ENCODE measurements around the gene POTEB3. TPM values are rescaled to one million over a fixed set of nuclear protein-coding genes. Genes with fewer than 3 reads are reported as not detected.
"Not testable (repeated sequence)": the region's sequence is repeated elsewhere in the genome, so short reads cannot be mapped to it uniquely, and the experiment has no call there.

Gene POTEB3
- polyA plus RNA-seq (ENCODE audit: low read depth in 6 of 6): not detected

DNA sequence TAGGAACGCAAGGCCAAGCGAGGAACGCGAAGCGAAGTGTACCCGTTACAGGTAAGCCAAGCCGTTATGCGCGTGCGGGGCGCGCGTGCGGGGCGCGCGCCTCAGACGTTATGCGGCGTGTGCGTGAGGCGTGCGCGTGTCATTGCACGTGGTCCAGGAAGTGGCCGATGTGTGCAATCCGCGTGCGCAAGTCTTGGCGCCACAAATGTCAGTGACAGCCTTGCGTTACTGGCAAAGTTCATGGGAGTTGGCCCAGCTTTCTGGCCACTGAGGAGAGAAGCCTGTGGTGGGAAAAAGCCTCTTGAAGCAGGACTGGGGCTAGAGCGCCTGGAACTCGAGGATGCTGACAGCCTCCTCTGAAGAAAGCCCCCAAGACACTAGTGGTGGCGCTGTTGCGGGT lies at the start of gene POTEB3:
Gene POTEB3, minus strand, starts transcription at position 101 of the 400 bp plus-strand sequence. CDS start 488 bp downstream, outside the sequence.
- not testable (repeated sequence) for H3K27ac Mint-ChIP-seq; H3K4me3 Mint-ChIP-seq; ATAC-seq (ENCODE audit: low read depth in 2 of 2); H3K9me3 Mint-ChIP-seq; H3K27me3 Mint-ChIP-seq; H3K36me3 Mint-ChIP-seq; H3K4me1 Mint-ChIP-seq; DNase-seq

DNA sequence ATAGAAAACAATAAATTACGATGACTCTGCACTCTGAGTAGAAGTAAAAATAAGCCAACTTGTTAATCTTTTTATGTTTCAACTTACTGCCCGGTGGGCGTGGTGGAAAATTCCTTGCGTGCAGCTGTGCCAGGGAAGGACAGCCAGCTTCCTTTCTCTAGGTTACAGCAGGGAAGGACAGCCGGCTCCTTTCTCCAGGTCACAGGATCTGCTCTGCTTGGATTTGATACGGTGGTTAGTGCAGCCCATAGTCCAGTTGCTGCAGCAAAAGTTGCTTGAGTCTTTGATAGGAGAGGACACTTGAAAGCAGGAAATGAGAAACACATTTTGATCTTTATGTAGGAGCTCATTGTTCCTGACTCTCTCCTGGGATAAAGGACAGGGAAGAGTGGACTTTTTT lies 13.4 kb upstream of the POTEB3 start:
- not testable (repeated sequence) for H3K4me3 Mint-ChIP-seq; H3K36me3 Mint-ChIP-seq; ATAC-seq (ENCODE audit: low read depth in 2 of 2); H3K4me1 Mint-ChIP-seq; H3K27me3 Mint-ChIP-seq; DNase-seq; H3K9me3 Mint-ChIP-seq; H3K27ac Mint-ChIP-seq

DNA sequence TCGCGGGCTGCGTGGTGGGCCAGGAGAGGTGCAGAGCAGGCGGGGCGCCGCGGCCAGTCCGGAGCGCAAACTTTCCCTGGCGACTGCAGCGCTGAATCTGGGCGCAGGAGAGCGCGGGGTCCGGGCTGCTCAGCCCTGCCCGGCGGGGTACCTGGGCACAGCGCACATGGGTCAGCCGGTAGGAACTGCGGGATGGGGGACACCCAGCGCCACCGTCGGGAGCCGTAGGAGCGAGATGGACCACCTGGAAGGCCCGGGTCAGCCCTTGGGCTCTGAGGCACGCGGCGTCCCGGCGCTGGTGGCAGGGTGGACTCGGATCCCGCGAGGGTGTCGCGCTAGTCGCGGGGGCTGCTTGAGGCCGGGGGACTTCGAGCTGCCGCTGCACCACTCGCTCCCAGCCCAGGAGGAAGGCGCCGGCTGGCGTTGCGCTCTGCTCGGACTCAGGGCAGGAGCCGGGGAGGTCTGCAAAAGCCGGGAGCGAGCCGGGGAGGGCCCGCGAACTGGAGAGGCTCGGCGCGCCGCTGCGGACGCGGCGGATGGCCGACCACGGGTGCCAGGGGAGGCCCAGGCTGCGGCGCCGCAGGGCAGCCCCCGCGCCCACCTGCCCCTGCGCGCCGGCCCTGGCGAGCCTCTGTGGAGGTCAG lies 11.7 kb upstream of the POTEB3 start:
- not testable (repeated sequence) for H3K9me3 Mint-ChIP-seq; ATAC-seq (ENCODE audit: low read depth in 2 of 2); H3K27ac Mint-ChIP-seq; H3K4me1 Mint-ChIP-seq; H3K4me3 Mint-ChIP-seq; DNase-seq; H3K36me3 Mint-ChIP-seq; H3K27me3 Mint-ChIP-seq

DNA sequence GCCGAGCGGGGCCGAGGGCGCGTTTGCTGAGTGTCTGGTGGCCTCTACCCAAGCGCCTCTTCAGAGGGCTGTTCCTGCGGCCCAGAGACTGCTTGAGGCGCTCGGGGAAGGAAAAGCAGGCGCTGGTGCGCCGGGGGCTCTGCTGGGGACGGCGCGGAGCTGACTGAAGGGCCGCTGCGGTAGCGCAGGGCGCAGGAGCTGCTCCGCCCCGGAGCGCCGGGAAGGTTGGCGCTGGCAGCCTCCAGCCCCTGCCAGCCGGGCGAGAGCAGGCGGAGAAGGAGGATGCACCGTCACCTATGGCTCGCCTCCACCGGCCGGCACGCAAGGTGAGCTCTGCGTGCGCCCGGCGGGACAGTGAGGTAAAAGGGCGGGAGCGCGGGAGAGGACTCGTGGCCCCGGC lies 11.2 kb upstream of the POTEB3 start:
- not testable (repeated sequence) for DNase-seq; H3K4me3 Mint-ChIP-seq; H3K27me3 Mint-ChIP-seq; ATAC-seq (ENCODE audit: low read depth in 2 of 2); H3K9me3 Mint-ChIP-seq; H3K27ac Mint-ChIP-seq; H3K4me1 Mint-ChIP-seq; H3K36me3 Mint-ChIP-seq

DNA sequence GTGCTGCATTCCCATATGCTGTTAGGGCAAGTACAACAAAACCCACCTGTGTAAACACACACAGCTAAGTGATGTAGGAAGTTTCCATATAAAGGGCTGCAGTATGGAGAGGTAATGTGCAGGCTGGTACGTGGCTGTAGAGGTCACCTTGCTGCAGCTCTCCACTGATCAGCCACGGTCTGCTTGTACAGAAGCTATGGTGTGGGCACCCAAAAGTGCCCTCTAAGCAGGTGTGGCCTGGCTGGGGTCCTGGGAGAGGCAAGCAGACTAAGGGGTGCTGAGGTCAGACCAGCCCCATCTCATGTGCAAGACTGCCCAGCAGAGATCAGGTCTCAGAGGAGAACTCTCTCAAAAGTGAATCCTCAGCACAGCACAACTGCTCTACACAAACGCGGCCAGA lies 32.9 kb downstream of the POTEB3 start:
- not testable (repeated sequence) for H3K4me1 Mint-ChIP-seq, H3K9me3 Mint-ChIP-seq

DNA sequence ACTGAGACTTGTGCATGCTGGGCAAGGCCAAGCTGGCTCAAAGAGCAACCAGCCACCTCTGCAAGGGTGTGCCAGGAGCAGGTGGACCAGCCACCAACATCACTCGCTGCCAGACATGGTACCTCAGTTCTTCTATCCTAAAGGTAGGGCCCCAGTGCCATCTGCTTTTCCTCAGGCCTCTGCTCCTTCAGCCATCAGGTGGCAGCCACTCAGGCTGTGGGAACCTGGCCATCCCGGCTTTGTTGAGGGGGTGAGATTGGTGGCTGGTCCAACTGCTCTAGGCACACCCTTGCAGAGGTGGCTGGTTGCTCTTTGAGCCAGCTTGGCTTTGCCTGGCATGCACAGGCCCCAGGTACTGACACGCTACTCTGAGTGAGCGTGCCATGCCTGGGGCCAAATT lies 38.8 kb downstream of the POTEB3 start:
- not testable (repeated sequence) for H3K4me1 Mint-ChIP-seq; H3K27ac Mint-ChIP-seq; H3K36me3 Mint-ChIP-seq; H3K9me3 Mint-ChIP-seq; H3K27me3 Mint-ChIP-seq; ATAC-seq (ENCODE audit: low read depth in 2 of 2); DNase-seq; H3K4me3 Mint-ChIP-seq

More for the DNA sequence above, 32.9 kb downstream of the POTEB3 start:
- ATAC-seq (ENCODE audit: low read depth in 2 of 2); H3K27me3 Mint-ChIP-seq; DNase-seq; H3K36me3 Mint-ChIP-seq; H3K27ac Mint-ChIP-seq; H3K4me3 Mint-ChIP-seq: not testable (repeated sequence)

DNA sequence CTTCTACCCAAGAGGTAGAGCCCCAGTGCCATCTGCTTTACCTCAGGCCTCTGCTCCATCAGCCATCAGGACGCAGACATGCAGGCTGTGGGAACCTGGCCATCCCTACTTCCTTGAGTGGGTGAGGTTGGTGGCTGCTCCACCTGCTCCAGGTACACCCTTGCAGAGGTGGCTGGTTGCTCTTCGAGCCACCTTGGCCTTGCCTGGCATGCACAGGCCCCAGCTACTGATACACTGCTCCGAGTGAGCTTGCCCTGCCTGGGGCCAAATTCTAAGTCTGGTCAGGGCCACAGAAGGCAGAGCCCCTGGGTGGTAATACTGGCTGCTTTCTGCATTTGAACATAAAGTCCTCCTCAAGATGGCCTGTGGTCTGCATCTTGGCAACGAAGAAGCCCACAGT lies 41.2 kb downstream of the POTEB3 start:
- not testable (repeated sequence) for ATAC-seq (ENCODE audit: low read depth in 2 of 2); H3K27me3 Mint-ChIP-seq; H3K9me3 Mint-ChIP-seq; H3K4me1 Mint-ChIP-seq; DNase-seq; H3K27ac Mint-ChIP-seq; H3K36me3 Mint-ChIP-seq; H3K4me3 Mint-ChIP-seq

DNA sequence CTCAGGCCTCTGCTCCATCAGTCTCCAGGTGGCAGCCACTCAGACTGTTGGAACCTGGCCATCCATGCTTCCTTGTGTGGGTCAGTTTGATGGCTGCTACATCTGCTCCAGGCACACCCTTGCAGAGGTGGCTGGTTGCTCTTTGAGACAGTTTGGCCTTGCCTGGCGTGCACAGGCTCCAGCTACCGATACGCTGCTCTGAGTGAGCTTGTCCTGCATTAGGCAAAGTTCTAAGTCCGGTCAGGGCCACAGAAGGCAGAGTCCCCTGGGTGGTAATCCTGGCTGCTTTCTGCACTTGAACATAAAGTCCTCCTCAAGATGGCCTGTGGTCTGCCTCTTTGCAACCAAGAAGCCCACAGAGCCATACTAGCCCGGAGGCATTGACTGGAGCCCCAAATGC lies 41.8 kb downstream of the POTEB3 start:
- H3K4me3 Mint-ChIP-seq, H3K4me1 Mint-ChIP-seq: not testable (repeated sequence)

DNA sequence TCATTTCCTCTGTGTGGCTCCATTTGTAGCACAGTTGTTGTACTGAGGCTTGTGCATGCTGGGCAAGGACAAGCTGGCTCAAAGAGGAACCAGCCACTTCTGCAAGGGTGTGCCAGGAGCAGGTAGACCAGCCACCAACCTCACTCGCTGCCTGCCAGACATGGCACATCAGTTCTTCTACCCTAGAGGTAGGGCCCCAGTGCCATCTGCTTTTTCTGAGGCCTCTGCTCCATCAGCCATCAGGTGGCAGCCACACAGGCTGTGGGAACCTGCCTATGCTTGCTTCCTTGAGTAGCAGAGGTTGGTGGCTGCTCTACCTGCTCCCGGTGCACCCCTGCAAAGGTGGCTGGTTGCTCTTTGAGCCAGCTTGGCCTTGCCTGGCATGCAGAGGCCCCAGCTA lies 42.6 kb downstream of the POTEB3 start:
- H3K27me3 Mint-ChIP-seq; DNase-seq; ATAC-seq (ENCODE audit: low read depth in 2 of 2); H3K27ac Mint-ChIP-seq; H3K4me1 Mint-ChIP-seq; H3K36me3 Mint-ChIP-seq; H3K4me3 Mint-ChIP-seq; H3K9me3 Mint-ChIP-seq: not testable (repeated sequence)

More for the DNA sequence above, 41.8 kb downstream of the POTEB3 start:
- not testable (repeated sequence) for H3K9me3 Mint-ChIP-seq; H3K36me3 Mint-ChIP-seq; ATAC-seq (ENCODE audit: low read depth in 2 of 2); H3K27ac Mint-ChIP-seq; H3K27me3 Mint-ChIP-seq; DNase-seq

DNA sequence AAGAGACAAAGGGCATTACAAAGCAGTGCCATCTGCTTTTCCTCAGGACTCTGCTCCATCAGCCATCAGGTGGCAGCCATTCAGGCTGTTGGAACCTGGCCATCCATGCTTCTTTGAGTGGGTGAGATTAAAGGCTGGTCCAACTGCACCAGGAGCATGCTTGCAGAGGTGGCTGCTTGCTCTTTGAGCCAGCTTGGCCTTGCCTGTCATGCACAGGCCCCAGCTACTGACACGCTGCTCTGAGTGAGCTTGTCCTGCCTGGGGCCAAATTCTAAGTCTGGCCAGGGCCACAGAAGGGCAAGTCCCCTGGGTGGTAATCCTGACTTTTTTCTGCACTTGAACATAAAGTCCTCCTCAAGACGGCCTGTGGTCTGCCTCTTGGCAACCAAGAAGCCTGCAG lies 43.1 kb downstream of the POTEB3 start:
- ATAC-seq (ENCODE audit: low read depth in 2 of 2); H3K9me3 Mint-ChIP-seq; H3K4me3 Mint-ChIP-seq; H3K36me3 Mint-ChIP-seq; H3K27me3 Mint-ChIP-seq; H3K4me1 Mint-ChIP-seq; H3K27ac Mint-ChIP-seq; DNase-seq: not testable (repeated sequence)

DNA sequence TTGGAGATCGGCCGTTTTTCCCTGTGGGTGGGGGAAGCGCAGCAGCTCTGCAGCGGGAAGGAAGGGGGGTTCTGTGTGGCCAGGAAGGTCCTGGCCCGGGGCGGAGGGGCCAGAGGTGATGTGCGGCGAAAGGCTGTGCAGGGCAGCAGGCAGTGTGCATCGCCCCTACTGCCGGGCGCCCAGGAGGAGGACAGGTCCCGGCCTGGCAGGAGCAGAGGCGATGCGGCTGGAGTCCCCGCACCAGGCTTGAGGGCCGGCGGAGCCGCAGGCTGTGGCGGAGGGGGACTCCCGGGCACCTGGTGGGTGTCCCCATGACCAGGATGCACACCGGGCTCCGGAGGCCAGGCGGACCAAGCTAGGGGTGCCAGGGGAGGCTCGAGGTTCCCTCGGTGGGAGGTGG lies 54.3 kb downstream of the POTEB3 start:
- not testable (repeated sequence) for H3K27me3 Mint-ChIP-seq, DNase-seq, H3K4me3 Mint-ChIP-seq

DNA sequence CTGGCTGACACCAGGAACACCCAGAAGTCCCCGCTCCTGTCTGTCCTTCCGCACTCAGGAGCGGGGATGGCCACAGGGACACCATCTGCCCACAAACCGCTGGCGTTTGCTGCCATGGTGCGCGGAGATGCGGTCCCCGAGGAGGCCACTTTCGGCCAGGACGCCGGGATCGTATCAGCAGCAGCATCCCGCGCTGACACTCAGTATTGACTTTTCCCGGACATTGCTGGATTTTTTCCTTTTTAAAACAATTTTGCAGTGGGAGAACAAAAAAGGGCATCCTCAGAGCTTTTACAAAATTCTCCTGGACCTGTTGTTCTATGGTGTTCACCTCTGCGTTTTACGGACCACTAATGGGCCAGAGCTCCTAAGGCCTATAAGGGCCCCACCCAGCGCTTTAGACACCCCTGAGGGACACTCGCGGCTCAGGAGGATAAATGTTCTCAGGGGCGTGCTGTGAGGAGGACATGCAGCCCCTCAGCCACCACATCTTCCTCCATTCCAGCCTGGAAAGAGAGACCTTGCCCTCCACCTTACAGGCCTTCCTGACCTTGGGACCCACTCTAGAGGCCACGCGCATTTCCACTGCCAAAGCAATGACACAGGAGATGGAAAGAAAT lies 56.3 kb downstream of the POTEB3 start:
- not testable (repeated sequence) for H3K36me3 Mint-ChIP-seq; H3K27ac Mint-ChIP-seq; DNase-seq; H3K4me3 Mint-ChIP-seq; H3K4me1 Mint-ChIP-seq; ATAC-seq (ENCODE audit: low read depth in 2 of 2); H3K9me3 Mint-ChIP-seq; H3K27me3 Mint-ChIP-seq

More for the DNA sequence above, 54.3 kb downstream of the POTEB3 start:
- not testable (repeated sequence) for H3K4me1 Mint-ChIP-seq; ATAC-seq (ENCODE audit: low read depth in 2 of 2); H3K9me3 Mint-ChIP-seq; H3K27ac Mint-ChIP-seq; H3K36me3 Mint-ChIP-seq

DNA sequence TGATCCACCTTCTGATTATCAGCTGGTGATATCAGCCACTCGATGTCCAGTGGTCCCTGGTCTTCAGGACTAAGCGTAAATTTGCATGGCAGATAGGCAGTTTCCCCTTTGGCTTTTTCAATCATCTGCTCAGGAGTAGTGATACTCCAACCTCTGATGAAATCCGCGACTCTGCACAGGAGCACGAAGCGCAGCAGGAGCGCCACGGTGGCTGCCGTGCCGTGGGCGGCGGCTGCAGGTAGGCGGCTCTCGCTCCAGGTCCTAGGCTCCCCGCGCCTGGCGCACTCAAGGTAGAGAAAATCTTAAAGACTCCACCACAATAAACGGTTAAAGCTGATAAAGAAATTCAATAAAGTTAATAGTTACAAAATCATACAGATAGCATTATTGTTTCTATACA lies 66.6 kb downstream of the POTEB3 start:
- DNase-seq; H3K36me3 Mint-ChIP-seq; H3K4me1 Mint-ChIP-seq; H3K27ac Mint-ChIP-seq; ATAC-seq (ENCODE audit: low read depth in 2 of 2); H3K9me3 Mint-ChIP-seq; H3K4me3 Mint-ChIP-seq; H3K27me3 Mint-ChIP-seq: not testable (repeated sequence)

DNA sequence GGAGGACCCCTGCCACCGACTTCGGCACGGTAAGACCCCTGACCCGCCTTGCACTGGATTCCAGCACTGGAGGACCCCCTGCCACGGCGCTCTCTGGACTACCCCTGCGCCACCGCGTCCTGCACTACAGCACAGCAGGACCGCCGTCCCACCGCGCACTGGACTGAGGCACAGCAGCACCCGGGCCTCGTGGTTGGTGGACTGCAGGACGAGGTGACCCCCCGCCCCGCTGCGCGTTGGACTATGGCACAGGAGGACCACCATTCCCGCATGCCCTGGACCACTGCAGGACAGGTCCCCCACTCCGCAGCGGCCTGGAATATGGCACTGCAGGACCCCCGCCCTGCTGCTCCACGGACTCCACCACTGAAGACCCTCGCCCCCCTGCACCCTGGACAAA lies 71.1 kb downstream of the POTEB3 start:
- H3K27me3 Mint-ChIP-seq; H3K9me3 Mint-ChIP-seq; DNase-seq; H3K27ac Mint-ChIP-seq; ATAC-seq (ENCODE audit: low read depth in 2 of 2); H3K36me3 Mint-ChIP-seq; H3K4me3 Mint-ChIP-seq; H3K4me1 Mint-ChIP-seq: not testable (repeated sequence)

DNA sequence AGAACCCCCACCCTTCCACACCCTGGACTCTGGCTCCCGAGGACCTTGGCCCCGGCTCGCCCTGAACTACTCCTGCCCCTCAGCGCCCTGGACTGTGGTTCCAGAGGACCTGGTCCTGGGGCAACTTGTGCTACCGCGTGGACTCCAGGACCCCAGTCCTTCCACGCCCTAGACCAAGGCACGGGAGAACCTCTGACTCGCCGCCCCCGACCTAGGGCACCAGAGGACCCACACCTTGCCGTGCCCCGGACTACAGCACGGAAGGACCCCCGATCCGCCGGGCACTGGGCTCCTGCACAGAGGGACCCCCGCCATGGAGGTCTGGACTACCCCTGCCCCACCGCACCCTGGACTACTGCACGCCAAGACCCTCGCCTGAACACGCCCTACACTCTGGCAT lies 71.7 kb downstream of the POTEB3 start:
- H3K36me3 Mint-ChIP-seq; H3K9me3 Mint-ChIP-seq; H3K4me3 Mint-ChIP-seq; ATAC-seq (ENCODE audit: low read depth in 2 of 2); H3K27me3 Mint-ChIP-seq; H3K4me1 Mint-ChIP-seq; DNase-seq; H3K27ac Mint-ChIP-seq: not testable (repeated sequence)
